HG03097 (cell line): ENCODE measurements around the gene ANGPT4.

Experiments
- ATAC-seq: cut with Tn5 transposase; IDR thresholded peaks from one replicate; pipeline ENCODE4 v1.9.1; 2021; ENCODE audit not compliant: unreplicated experiment, low FRiP score

Gene ANGPT4, protein sequence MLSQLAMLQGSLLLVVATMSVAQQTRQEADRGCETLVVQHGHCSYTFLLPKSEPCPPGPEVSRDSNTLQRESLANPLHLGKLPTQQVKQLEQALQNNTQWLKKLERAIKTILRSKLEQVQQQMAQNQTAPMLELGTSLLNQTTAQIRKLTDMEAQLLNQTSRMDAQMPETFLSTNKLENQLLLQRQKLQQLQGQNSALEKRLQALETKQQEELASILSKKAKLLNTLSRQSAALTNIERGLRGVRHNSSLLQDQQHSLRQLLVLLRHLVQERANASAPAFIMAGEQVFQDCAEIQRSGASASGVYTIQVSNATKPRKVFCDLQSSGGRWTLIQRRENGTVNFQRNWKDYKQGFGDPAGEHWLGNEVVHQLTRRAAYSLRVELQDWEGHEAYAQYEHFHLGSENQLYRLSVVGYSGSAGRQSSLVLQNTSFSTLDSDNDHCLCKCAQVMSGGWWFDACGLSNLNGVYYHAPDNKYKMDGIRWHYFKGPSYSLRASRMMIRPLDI

DNA sequence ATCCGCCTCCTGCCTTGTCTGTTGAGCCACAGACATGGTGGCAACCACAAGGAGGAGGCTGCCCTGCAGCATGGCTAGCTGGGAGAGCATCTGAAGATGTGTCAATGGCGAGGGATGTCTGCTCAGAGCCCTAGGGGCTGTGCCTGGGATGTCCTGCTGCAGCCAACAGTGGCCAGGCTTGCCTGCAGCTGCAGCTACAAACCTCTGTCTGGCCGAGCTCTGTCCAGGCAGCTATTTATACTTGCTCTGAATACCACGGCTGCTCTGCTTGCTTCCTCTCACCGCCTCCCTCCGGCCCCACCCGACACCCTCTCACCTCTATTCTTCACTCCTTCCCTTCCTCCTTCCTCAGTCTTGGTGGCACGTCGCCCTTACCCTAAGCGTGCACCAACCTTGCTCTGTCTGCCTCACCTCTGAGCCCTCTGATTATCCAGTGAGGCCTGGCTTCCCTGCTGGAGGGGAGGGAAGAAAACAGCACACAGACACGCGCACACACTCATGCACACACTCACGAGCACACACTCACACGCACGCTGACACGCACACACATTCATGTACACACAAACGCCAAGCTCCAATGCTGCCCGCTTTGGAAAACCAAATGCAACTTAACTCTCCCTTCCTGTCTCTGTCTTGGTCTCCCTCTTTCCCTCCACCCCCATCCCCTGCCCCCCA lies at the start of gene ANGPT4:
Gene ANGPT4, minus strand, starts transcription at position 210 of the 675 bp plus-strand sequence. Its CDS starts 120 bp downstream, at position 90.
- no peak for ATAC-seq

DNA sequence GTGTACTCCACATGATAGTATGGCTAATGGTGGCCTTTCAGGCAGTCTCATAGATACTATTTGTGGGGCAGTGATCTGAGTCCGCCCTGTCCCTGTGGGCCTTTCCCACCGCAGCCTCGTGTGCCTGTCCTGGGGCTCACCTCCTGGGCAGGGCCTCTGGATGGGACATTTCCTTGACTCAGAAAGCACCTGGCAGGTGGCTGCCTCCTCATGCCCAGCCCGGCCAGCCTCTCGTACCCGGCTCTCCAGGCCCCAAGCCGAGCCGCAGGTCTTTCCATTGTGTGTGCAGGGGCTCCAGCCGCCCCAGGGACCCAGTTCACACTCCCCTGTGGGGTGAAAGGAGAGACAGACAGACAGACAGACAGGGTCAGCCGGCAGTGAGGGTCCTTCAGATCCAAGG lies 47.7 kb upstream of the ANGPT4 start:
- ATAC-seq, result no peak

DNA sequence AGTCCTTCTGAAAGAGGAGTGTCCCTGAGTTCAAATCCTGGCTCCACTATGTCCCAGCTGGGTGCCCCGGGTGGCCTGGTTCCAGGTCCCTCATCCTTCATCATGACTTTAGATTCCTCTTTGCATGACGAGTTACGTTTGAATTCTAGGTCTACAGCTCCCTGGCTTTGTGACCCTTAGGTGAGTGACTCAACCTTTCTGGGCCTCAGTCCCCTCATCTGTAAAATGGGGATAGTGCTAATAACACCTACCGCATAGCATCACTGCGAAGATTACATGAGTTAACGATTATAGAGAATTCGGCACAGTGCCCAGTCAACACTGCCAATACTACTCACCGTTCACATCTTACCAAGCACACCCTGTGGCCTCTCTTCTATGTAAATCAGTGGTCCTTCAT lies 46.5 kb upstream of the ANGPT4 start:
- ATAC-seq, result no peak

DNA sequence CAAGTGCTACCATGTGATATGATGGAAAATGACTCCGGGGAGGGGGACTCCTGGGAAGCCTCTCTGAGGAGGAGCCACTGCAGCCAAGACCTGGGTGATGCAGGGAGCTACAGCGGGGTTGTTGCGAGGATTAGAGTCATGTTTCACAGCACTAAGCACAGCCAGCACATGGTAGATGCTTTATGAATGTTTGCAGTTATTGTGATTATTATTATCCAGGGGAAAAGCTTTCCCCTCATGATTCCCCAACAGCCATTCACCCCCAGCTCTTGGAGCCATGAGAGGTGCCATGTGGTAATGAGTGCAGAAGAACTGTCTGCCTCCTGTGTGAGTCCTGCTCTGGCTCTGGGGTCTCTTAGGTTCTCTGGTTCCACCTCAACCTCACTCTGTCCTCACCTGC lies 46.1 kb upstream of the ANGPT4 start:
- ATAC-seq, result no peak

DNA sequence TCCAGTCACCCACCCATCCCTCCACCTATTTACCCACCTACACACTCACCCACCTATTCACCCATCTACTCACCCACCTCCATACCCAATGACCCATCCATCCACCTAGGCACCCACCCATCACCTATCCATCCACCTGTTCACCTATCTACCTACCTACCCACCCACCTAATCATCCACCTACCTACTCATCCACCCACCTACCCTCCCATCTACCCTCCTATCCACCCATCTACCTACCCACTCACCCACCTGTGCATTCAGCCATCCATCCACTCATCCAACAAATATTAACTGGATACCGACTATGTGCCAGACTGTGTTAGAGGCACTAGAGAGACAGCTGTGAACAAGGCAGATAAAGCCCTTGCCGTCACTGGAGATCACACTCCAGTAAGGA lies 45.6 kb upstream of the ANGPT4 start:
- no peak for ATAC-seq

DNA sequence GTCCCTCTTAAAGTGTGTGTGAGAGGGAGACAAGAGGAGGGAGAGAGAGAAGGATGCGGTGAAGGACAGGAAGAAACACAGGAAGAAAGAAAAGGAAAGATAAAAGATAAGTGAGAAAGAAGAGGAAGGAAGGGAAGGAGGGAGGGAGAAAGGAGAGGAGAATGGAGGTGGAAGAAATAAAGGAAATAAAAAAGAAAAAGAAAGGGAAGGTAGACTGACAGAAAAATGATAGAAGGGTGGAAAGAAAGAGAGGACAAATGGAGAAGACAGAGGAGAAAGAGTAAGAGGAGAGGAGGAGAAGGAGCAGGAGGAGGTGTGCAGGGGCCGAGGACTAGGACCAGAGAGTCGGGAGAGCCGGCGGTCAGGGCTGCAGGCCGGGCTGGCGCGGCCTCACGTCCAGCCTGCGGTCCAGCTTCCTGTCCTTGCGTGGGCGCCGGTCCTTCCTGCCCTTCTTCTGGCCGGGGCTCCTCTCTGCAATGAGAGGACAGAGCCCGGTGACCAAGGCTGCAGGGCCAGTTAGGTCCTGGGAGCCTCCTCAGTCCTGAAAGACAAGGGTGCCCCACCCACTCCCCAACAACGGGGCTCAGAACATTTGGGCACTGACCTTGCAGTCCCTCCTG lies 44.0 kb upstream of the ANGPT4 start:
- no peak for ATAC-seq

DNA sequence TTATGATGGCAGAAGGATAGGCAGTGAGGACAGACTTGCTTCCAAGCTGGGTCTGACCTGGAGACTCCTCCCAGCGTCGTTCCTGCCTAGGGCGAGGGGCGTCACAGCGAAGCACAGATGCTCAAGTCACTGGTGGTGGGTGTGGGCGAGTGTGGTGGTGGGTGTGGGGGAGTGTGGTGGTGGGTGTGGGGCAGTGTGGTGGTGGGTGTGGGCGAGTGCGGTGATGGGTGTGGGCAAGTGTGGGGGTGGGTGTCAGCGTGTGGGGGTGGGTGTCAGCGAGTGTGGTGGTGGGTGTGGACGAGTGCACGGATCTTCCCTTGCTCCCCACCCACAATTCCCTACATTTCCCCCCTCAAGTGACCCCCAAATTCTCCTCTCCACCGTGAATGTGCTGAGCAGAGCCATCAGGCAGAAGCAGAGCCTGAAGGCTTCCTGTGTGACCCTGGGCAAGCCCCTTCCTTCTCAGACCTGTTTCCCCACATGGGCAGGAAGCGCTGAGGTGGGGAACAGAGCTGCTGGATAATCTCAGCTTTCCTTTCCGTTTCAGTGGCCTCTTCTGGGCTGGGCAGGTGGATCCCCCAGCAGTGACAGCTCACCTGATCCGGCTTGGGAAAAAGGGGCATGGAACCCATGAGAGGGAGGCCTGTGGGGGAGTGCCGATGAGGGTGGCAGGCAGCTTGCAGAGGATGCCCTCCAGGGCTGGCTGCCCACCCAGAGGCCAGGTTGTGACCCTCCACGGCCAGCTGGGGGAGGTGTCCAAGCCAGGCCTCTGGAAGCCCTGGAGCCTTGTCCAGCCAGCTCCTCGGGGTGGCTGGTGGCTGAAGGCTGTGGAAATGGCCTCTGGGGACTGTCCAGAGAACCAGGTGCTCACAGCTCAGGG lies 43.0 kb upstream of the ANGPT4 start:
- ATAC-seq, result no peak

DNA sequence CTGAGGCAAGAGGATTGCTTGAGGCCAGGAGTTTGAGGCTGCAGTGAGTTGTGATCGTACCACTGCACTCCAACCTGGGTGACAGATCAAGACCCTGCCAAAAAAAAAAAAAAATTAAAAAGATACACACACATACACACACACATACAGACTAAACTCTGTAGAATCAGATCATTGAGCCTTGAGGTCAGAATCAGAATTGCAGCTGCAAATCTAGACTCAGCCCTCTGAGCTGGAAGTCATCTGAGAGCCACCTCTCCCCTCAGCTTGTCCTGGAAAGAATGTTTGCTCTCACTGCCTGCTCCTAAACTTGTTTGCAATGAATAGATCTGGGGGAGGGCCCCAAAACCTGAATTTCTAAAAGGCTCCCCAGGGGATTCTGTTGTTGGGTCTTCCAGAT lies 41.4 kb upstream of the ANGPT4 start:
- ATAC-seq, result no peak

DNA sequence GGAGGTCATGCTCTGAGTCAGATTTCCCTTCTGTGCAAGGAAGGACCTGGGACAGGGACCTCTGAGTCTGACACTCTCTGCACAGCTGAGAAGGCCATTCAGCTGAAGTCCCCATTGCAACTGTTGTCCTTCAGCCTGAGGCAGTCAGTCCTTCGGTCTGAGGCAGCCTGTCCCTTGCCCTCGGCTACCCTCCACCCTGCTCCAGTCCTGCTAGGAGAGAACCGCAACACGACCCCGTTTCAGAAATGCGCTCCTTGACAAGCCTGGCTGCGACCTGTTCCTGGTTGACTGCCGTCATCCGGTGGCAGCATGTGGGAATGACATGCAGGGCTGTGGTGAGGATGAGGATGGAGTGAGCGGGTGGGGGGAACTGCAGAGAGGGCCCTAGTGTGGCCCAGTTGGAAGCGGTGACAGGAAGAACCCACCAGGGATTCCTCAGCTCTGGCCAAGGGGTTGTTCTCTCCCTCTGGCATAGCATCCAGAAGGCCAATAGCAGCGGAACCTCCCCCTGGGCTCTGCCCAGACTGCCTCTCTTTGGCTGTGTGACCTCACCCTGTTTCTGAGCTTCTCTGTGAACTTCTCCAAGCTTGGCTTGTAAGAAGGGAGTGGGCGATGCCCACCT lies 40.3 kb upstream of the ANGPT4 start:
- ATAC-seq, result no peak

DNA sequence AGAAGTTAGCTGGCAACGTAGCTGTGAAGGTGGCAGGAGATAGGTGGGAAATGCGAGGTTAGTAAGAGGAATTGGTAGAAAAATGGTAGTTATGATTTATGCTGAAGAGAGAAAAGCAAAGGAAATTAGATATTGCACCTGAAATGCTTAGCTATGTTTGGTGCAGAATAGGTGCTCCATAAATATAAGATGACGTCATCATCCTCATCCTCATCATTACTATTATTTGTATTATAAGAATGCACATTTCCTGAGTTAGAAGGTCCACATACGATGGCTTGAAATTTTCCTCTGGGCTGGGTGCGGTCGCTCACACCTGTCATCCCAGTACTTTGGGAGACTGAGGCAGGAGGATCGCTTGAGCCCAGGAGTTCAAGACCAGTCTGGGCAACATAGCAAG lies 39.5 kb upstream of the ANGPT4 start:
- no peak for ATAC-seq

DNA sequence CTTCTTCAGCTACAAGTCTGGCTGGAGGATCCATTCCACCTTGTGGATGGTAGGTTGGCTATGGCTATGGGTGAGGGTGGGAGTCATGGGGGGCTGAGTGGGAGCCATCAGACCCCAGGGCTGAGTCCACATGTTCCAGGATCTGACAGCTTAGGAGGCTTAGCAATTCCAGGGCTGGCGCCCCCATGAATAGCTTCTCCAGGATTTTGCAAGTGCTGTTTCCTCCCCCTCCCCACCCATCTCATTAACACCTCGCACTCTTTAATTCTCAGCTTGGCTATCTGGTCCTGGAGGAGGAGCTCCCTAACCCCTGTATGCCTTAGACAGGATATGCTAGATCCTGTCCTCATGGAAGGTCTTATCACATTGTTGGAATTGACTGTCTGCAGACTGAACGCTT lies 39.0 kb upstream of the ANGPT4 start:
- ATAC-seq, result no peak

DNA sequence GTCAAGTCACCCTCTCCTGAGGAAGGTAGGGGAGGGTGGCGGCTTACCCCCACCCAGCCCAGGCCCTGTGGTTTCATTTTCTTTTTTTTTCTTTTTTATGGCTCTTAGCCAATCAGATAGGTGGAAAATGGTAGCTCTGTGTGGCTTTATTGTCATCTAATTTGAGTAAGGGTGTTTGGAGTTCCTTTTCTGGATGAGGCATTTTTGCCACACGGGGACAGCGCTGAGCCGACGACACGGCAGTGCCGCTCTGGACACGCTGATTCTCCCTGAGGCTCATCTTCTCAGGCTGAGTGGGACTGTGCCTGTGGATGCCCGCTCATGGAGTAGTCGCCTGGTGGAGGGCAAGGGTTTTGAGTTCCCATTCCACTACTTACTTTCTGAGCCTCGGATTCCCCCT lies 37.6 kb upstream of the ANGPT4 start:
- no peak for ATAC-seq

DNA sequence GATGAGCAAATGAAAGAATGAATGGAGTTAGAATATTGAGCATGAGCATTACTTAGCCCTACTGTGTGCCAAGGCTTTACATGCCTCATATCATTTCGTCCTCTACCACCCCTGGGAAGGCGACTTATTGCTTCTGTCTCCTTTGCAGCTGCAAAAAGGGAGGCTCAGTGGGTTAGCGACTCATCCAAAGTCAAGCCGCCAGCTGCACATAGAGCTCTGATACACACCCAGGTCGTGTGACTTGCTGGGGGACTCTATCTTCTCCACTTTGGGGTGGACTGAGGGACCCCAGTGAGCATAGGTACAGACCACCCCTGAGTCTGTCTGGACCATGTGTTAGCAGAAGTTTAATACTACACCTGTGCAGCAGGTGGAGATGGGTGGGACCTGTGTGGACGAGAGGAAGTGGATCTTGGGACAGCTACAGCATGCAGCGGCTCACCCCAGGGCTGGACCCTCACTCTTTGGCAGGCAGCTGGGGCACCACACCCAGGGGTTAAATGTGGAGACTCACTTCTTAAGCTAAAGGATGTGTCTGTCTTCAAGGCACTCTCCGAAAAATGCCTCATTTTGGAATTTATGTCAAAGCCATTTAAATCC lies 36.2 kb upstream of the ANGPT4 start:
- ATAC-seq, result no peak

DNA sequence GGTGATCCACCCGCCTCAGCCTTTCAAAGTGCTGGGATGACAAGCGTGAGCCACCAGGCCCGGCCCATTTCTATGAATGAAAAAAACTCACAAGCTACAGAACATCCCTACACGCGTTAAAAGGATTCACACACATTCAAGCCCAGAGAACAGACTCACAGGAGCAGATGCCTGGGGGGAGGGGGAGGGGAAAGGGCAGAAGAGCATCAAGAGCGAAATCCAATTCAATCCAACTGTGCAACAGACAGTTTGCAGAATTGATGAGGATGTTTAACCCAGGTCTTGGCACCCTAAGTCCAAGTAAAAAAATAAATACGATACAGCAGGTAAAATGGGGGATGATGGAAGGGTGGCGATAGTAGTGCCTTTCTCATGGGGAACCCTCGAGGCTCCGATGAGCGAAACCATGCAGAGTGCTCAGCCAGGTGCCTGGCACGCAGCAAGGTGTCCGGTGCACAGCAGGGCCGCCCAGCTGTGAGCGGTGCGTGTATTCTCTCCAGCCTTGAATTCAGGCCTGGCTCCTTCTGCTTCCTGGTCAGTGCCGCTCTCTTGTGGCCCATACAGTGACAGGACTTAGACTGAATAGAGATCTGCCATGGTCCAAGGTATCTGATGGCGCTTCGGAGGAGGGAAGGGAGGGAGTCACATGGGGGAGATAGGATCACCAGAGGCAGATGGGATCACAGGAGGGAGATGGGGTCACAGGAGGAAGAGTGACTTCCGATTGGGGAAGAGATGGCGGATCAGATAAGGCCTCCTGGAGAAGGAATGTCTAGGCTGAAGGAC lies 35.4 kb upstream of the ANGPT4 start:
- ATAC-seq, result no peak

DNA sequence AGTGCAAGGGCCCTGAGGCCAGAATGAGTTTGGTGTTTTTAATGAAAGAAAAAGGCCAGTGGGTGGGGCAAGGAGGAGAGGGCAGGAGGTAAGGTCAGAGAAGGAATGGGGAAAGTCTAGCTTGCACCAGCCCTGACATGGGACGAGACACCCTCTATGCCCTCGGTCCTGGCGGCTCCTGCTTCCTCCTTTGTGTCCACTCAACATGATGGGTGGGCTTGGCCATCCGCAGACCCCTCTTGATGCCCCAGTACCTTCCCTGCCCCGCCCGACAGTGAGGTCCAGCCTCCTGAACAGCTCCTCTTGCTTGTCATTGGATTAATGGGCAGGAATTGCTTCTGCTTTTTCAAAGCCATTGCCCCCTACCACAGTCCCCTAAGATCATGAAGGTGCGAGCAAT lies 33.6 kb upstream of the ANGPT4 start:
- no peak for ATAC-seq

DNA sequence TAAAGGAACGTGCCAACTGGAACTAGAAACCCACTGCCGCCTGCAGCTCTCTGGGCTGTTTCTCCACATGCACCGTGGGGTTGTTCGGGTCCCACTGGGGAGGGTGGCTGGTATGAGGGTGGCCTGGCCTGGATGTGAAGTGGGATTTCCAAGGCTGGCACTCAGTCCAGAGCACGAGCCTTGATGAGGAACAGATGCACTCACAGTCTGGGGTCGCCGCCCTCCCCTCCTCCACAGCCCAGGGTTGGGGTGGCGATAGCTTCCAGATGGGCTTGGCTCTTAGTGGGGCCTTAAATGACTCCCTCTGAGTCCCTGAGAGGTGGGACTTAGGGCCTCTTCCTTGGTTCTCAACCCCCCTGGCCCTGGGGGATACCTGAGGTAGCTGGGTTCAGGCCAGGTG lies 30.7 kb upstream of the ANGPT4 start:
- no peak for ATAC-seq

DNA sequence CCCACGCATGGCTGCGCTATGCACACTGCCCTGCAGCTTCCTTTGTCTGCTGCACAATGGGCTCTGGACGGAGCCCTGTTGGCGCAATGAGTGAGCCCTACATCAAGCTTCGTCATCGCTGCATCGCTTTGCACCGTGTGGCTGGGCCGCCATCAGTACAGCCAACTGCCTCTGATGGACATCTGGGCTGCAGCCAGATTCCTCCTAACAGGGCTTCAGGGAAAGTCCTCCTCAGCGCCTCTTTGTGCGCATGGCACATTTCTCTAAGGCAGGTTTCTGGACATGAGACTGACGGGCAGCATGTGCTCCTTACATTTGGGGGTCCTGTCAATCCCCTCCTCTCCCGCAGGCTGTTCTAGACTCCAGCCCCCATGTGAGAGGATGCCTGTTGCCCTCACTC lies 29.7 kb upstream of the ANGPT4 start:
- no peak for ATAC-seq

DNA sequence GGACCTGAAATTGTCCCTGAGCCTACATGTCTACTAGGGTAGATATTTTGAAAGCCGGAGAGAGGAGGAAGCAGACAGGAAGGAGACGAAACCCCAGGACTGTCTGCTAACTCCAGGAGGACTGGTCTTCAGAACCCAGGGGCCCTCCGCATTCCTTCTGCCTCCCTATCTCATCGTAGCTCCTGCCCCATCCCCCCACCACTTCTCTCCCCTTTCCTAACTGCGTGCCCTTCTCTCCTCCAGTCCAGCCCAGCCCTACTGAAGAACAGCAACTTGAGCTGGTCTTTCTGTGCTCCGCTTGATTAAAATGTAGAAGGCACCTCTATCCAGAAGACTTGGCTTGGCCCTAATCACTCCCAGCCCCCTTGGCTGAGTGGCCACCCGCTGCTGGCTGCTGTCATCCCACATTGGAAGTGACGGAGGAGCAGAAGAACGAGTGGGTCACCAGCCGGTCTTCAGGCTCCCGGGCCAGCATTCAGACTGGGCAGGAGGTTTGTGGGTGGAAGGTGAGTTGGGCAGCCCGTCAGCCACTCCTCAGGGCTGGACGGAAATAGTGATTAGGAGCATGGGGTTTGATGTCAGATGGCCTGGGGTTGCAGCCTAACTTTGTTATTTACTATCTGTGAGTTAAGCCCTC lies 28.8 kb upstream of the ANGPT4 start:
- ATAC-seq, result no peak

DNA sequence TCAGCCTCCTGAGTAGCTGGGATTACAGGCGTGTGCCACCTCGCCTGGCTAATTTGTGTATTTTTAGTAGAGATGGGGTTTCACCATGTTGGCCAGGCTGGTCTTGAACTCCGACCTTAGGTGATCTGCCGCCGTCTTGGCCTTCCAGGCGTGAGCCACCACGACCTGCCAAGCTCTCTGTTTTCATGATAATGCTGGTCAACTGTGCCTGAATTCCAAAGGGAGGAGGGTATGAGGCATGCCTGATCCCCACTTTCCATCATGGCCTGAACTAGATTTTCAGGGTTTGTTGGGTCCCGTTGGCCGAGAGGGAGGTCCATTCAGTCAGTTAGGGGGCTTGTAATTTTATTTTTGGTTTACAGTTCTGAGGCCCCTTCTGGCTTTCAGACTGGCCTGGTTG lies 28.0 kb upstream of the ANGPT4 start:
- no peak for ATAC-seq
